Measurements from ENCODE around the gene OR4M1. TPM values are rescaled to one million over a fixed set of nuclear protein-coding genes. Genes with fewer than 3 reads are reported as not detected.
"Not testable (repeated sequence)": the region's sequence is repeated elsewhere in the genome, so short reads cannot be mapped to it uniquely, and the experiment has no call there.

The OR4M1 gene
- total RNA-seq, 1 donor from 2014 or later, result not detected

DNA sequence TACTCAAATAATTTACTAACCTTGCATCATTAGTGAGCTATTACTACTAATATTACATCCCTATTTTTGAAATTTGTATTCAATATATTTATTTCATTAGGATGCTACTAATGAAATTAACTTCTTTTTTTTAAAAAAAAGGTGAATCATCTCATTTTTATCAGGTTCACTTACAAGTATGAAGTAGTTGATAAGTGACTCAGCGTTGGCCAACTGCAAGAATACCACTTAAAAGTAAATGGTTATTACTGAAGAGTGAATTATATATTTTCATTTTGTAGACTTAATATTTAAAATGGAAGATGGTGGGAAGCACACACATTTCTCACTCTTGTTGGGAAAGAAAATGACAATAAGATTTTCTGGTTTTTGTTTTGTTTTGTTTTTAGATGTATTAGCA is 49.9 kb downstream of the OR4M1 start:
- no peak for DNase-seq (ENCODE audit: low read depth in 2 of 2)

DNA sequence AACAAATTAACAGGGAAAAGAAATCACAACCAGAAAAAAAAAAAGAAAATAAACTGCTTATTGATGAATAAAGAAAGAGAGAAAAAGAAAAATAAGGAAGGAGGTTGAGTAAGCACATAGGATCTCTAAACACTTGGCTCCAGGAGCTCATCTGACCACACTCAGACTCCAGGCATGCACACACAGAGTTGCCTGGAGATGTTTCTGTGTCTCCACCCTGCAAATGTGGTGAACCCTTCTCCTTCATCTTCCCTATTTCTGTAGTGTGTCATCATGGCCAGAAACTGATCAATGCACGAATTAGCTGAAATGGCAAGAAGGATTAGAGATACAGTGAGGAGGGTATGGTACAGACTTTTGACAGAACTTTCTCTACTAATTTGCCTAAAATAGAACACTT is 50.5 kb downstream of the OR4M1 start:
- no peak for DNase-seq (ENCODE audit: low read depth in 2 of 2)

DNA sequence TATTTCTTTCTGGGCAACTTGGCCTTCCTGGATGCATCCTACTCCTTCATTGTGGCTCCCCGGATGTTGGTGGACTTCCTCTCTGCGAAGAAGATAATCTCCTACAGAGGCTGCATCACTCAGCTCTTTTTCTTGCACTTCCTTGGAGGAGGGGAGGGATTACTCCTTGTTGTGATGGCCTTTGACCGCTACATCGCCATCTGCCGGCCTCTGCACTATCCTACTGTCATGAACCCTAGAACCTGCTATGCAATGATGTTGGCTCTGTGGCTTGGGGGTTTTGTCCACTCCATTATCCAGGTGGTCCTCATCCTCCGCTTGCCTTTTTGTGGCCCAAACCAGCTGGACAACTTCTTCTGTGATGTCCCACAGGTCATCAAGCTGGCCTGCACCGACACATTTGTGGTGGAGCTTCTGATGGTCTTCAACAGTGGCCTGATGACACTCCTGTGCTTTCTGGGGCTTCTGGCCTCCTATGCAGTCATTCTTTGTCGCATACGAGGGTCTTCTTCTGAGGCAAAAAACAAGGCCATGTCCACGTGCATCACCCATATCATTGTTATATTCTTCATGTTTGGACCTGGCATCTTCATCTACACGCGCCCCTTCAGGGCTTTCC is 54.4 kb downstream of the OR4M1 start:
- DNase-seq (ENCODE audit: low read depth in 2 of 2), result not testable (repeated sequence)

DNA sequence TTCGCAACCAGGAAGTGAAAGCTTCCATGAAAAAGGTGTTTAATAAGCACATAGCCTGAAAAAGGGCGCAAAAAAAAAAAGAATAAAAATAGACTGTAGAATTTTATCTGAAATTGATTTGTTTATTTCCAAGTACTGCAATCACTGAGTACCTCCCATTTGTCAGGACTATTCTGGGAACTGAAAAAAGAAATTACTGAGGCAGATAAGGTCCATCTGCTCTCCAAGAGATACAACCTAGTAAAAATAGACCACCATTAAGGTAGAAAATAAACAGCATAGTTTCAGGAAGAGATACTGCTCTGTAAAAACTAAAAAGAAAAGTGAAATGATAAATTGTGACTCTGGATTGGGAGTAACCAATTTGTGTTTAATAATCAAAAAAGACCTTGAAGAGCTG is 55.0 kb downstream of the OR4M1 start:
- no peak for DNase-seq (ENCODE audit: low read depth in 2 of 2)

Other genes with a start within 250 kb of the OR4M1 start
- gene OR11H2, start 59.6 kb upstream of the OR4M1 start, total RNA-seq, result not detected in 2 replicates
- gene OR4Q3, start 29.9 kb upstream of the OR4M1 start, total RNA-seq, result not detected in 2 replicates
- gene OR4N2, start 30.3 kb downstream of the OR4M1 start, total RNA-seq, result not detected in 2 replicates
- gene OR4K2, start 101.6 kb downstream of the OR4M1 start, total RNA-seq, result not detected in 2 replicates
- not detected in 2 replicates for gene OR4K5, start 147.1 kb downstream of the OR4M1 start, total RNA-seq
- gene OR4K1, start 157.4 kb downstream of the OR4M1 start, total RNA-seq, result not detected in 2 replicates
- gene OR4K15, start 202.1 kb downstream of the OR4M1 start, total RNA-seq, result not detected in 2 replicates
- gene OR4Q2, start 228.7 kb downstream of the OR4M1 start, total RNA-seq, result not detected in 2 replicates
- gene OR4K14, start 245.8 kb downstream of the OR4M1 start, total RNA-seq, result not detected in 2 replicates

All from dermis microvascular lymphatic vessel endothelial cell (primary cell).